GM23248 (cell line): ENCODE results near the gene NAAA.

Source experiments
- EZH2 ChIP-seq: fragments of 200-600 bp; sonication (generic); IDR thresholded peaks from 2 replicates; pipeline ENCODE4 v1.6.1; 2018; ENCODE audit warnings: antibody characterized with exemption, mild to moderate bottlenecking; ENCODE audit not compliant: insufficient read depth, poor library complexity, severe bottlenecking
- EZH2phosphoT487 ChIP-seq: fragments of 200-600 bp; sonication (generic); IDR thresholded peaks from 2 replicates; pipeline ENCODE4 v1.6.1; 2018; ENCODE audit warnings: antibody characterized with exemption, moderate library complexity, mild to moderate bottlenecking, low read depth; ENCODE audit not compliant: insufficient read depth

GRCh38 chr4:75880278-75880677 is 60.5 kb downstream of the NAAA start:
- TF ChIP-seq EZH2phosphoT487 (no peak), EZH2 (no peak)
